Lower leg skin (tissue), 4 donors: ENCODE results near the gene COPG1. TPM values are rescaled to one million over a fixed set of nuclear protein-coding genes. Genes with fewer than 3 reads are reported as not detected.

ENCODE experiments used
- DNase-seq, 2 donors: peaks; one replicate each; pipeline ENCODE4 v3.0.0-alpha.2; 2019; ENCODE audit warnings: low spot score in 2 of 2
- H3K4me3 ChIP-seq: fragments of 200-600 bp; sonication (generic); 2 replicates; pipeline ENCODE4 v1.5.1; 2017; ENCODE audit warnings: mild to moderate bottlenecking, low read depth; ENCODE audit not compliant: poor library complexity, severe bottlenecking
- CTCF ChIP-seq, 3 donors: fragments of 450-650 bp; IDR thresholded peaks; one replicate each; pipeline ENCODE4 v1.5.1; 2016; ENCODE audit warnings: antibody characterized with exemption in 3 of 3, mild to moderate bottlenecking in 3 of 3, moderate library complexity in 2 of 3
- POLR2A ChIP-seq, 2 donors: fragments of 450-650 bp; IDR thresholded peaks; one replicate each; pipeline ENCODE4 v1.6.1; 2016 to 2017; ENCODE audit warnings: antibody characterized with exemption in 2 of 2, mild to moderate bottlenecking in 1 of 2, moderate library complexity in 1 of 2
- WGBS, 2 donors: methylation state at CpG; one replicate each; pipeline ENCODE4 v1.1.5; 2018; 5-methylcytosine and 5-hydroxymethylcytosine counted together
- intact Hi-C: fragments of 100-400 bp; cut with DNase I; formaldehyde crosslinking; loops from one replicate; pipeline ENCODE4 v1.15.0; 2023; ENCODE audit warnings: low total_unique reads
- total RNA-seq, 4 donors: library from RNA; depleted of rRNA; stranded (reverse); fragments of >200 nt; gene quantifications; one replicate each; pipeline ENCODE4 v1.1.0, GENCODE V29; 2016

COPG1 gene
- total RNA-seq, 4 donors from 2014 or later, result 69.2 to 95.2 (median 79.8) TPM

GRCh38 chr3:129278966-129279906 lies 29.8 kb downstream of the COPG1 start:
- TF ChIP-seq POLR2A (IDR thresholded peaks at IDR 0.05) (no peak), CTCF (IDR thresholded peaks at IDR 0.05) (no peak)
- peak; percentile 24 to 89 for DNase-seq
- H3K4me3 ChIP-seq, result peak overlapping the region; percentile 85
- WGBS, 2 donors, result 1 to 2% methylated on average over 50 to 74 of the region's 82 CpGs
- intact Hi-C loops, result no loop called here

- WGBS, 2 donors, result 80 to 91% methylated on average over 2 of the region's 2 CpGs
- DNase-seq, result no peak
- intact Hi-C loops, result no loop called here
- TF ChIP-seq POLR2A (IDR thresholded peaks at IDR 0.05) (no peak), CTCF (IDR thresholded peaks at IDR 0.05) (no peak)
- no peak overlapping the region for H3K4me3 ChIP-seq
Observed at GRCh38 chr3:129280183-129280582, 30.8 kb downstream of the COPG1 start.

GRCh38 chr3:129281726-129282125 lies 32.3 kb downstream of the COPG1 start:
- intact Hi-C loops, result no loop called here
- WGBS, 2 donors, result 80 to 82% methylated on average over 5 of the region's 5 CpGs
- no peak overlapping the region for H3K4me3 ChIP-seq
- TF ChIP-seq POLR2A (IDR thresholded peaks at IDR 0.05) (no peak), CTCF (IDR thresholded peaks at IDR 0.05) (no peak)
- no peak for DNase-seq

- whole genome bisulfite sequencing, 2 donors, result 65 to 71% methylated on average over 6 of the region's 6 CpGs
- no peak for TF ChIP-seq POLR2A (IDR thresholded peaks at IDR 0.05)
- DNase-seq, result no peak
- no peak overlapping the region for H3K4me3 ChIP-seq
- intact Hi-C loops, result no loop called here
Observed at GRCh38 chr3:129282727-129283327, 33.4 kb downstream of the COPG1 start.

- 80 to 87% methylated on average over 2 of the region's 2 CpGs for WGBS, 2 donors
- TF ChIP-seq CTCF (IDR thresholded peaks at IDR 0.05) (no peak), POLR2A (IDR thresholded peaks at IDR 0.05) (no peak)
- DNase-seq, result no peak
Observed at GRCh38 chr3:129286081-129286480, 36.7 kb downstream of the COPG1 start.

GRCh38 chr3:129288446-129288845 lies 39.0 kb downstream of the COPG1 start:
- no peak for DNase-seq
- H3K4me3 ChIP-seq, result no peak overlapping the region
- intact Hi-C loops, result no loop called here
- WGBS, 2 donors, result 83 to 96% methylated on average over 3 of the region's 3 CpGs
- TF ChIP-seq POLR2A (IDR thresholded peaks at IDR 0.05) (no peak), CTCF (IDR thresholded peaks at IDR 0.05) (no peak)

More at GRCh38 chr3:129286081-129286480, 36.7 kb downstream of the COPG1 start:
- intact Hi-C loops, result no loop called here
- H3K4me3 ChIP-seq, result no peak overlapping the region
